D721Med (cell line): Measurements from ENCODE around the gene ANKRD28.

ENCODE experiments used
- DNase-seq: peaks from one replicate; pipeline ENCODE4 v3.0.0; 2011; ENCODE audit warnings: low spot score; ENCODE audit not compliant: insufficient read length
- FAIRE-seq: peaks from 2 replicates; lab custom pipeline; 2011; peaks lifted over from hg19 to GRCh38; lab: Jason Lieb, UNC
- CTCF ChIP-seq: IDR thresholded peaks from 2 replicates; pipeline ENCODE4 v1.5.1; 2012; ENCODE audit warnings: mild to moderate bottlenecking, control low read depth; ENCODE audit not compliant: insufficient read depth; ENCODE audit errors: missing control alignments

ANKRD28 gene

GRCh38 chr3:15796771-15797641 lies 773 bp downstream of the ANKRD28 start:
- DNase-seq (no peak), FAIRE-seq (no peak)
- TF ChIP-seq CTCF: no peak

GRCh38 chr3:15796331-15796730 lies 1.4 kb downstream of the ANKRD28 start:
- FAIRE-seq: peak; percentile 29
- no peak for DNase-seq
- no peak for TF ChIP-seq CTCF

GRCh38 chr3:15795651-15796308 lies 2.0 kb downstream of the ANKRD28 start:
- TF ChIP-seq CTCF: no peak
- FAIRE-seq (no peak), DNase-seq (no peak)

GRCh38 chr3:15794842-15795650 lies 2.7 kb downstream of the ANKRD28 start:
- no peak for DNase-seq
- no peak for TF ChIP-seq CTCF

GRCh38 chr3:15794303-15794771 lies 3.4 kb downstream of the ANKRD28 start:
- no peak for TF ChIP-seq CTCF
- FAIRE-seq: no peak
- DNase-seq: no peak

More at GRCh38 chr3:15794842-15795650, 2.7 kb downstream of the ANKRD28 start:
- FAIRE-seq: no peak

GRCh38 chr3:15791525-15791924 lies 6.3 kb downstream of the ANKRD28 start:
- TF ChIP-seq CTCF: no peak
- FAIRE-seq: no peak
- no peak for DNase-seq
